ENCODE data around the gene JAK3.

Gene JAK3

GRCh38 chr19:17778251-17778967 lies 69.4 kb downstream of the JAK3 start:
- no peak for TF ChIP-seq CTCF (IDR thresholded peaks at IDR 0.05)

- TF ChIP-seq CTCF (IDR thresholded peaks at IDR 0.05) = no peak
Measured at GRCh38 chr19:17775991-17776803, 71.6 kb downstream of the JAK3 start.

- peak; percentile 74 for TF ChIP-seq CTCF (IDR thresholded peaks at IDR 0.05)
Measured at GRCh38 chr19:17775245-17775927, 72.4 kb downstream of the JAK3 start.

Data from LNCAP (cell line).